Mesendoderm (in vitro differentiated cells): Measurements from ENCODE around the gene BRD9.

Experiments
- DNase-seq: peaks from one replicate; pipeline ENCODE4 v3.0.0; 2013
- H2AK5ac ChIP-seq: 2 replicates; pipeline ENCODE4 v1.6.1; 2013; ENCODE audit warnings: low read length, inconsistent platforms
- H2BK120ac ChIP-seq: 2 replicates; pipeline ENCODE4 v1.6.1; 2013; ENCODE audit warnings: low read depth, mild to moderate bottlenecking, low read length, moderate library complexity, mixed read lengths
- H2BK15ac ChIP-seq: replicated peaks from 2 replicates; pipeline ENCODE4 v1.6.1; 2013; ENCODE audit warnings: low read depth, mild to moderate bottlenecking, moderate library complexity
- H2BK5ac ChIP-seq: 2 replicates; pipeline ENCODE4 v1.6.1; 2013; ENCODE audit warnings: low read length, inconsistent platforms
- H3K18ac ChIP-seq: 2 replicates; pipeline ENCODE4 v1.6.1; 2013; ENCODE audit warnings: mild to moderate bottlenecking, low read length, mixed read lengths
- H3K23ac ChIP-seq: one replicate; pipeline ENCODE4 v1.6.1; 2013; ENCODE audit warnings: low read length
- H3K27ac ChIP-seq: 2 replicates; pipeline ENCODE4 v1.5.1; 2013; ENCODE audit warnings: low read depth, mild to moderate bottlenecking, inconsistent platforms, low read length, moderate library complexity
- H3K27me3 ChIP-seq: 2 replicates; pipeline ENCODE4 v1.6.1; 2013; ENCODE audit warnings: low read length, control low read depth, mild to moderate bottlenecking, inconsistent platforms; ENCODE audit not compliant: insufficient read depth, poor library complexity
- H3K36me3 ChIP-seq: 2 replicates; pipeline ENCODE4 v1.6.1; 2013; ENCODE audit warnings: low read length, inconsistent platforms; ENCODE audit not compliant: control insufficient read depth, insufficient read depth
- H3K4ac ChIP-seq: one replicate; pipeline ENCODE4 v1.6.1; 2013; ENCODE audit warnings: low read depth, mild to moderate bottlenecking, low read length, moderate library complexity
- H3K4me1 ChIP-seq: 2 replicates; pipeline ENCODE4 v1.6.1; 2013; ENCODE audit warnings: low read depth, low read length, inconsistent platforms; ENCODE audit not compliant: control insufficient read depth
- H3K4me2 ChIP-seq: 2 replicates; pipeline ENCODE4 v1.6.1; 2013; ENCODE audit warnings: low read length
- H3K4me3 ChIP-seq: 2 replicates; pipeline ENCODE4 v1.5.1; 2013; ENCODE audit warnings: mild to moderate bottlenecking, low read length
- H3K56ac ChIP-seq: one replicate; pipeline ENCODE4 v1.6.1; 2013; ENCODE audit warnings: low read length
- H3K79me1 ChIP-seq: 2 replicates; pipeline ENCODE4 v1.6.1; 2013; ENCODE audit warnings: low read length, inconsistent platforms
- H3K79me2 ChIP-seq: 2 replicates; pipeline ENCODE4 v1.6.1; 2013; ENCODE audit warnings: mild to moderate bottlenecking, low read length; ENCODE audit not compliant: control insufficient read depth, insufficient read depth
- H3K9ac ChIP-seq: 2 replicates; pipeline ENCODE4 v1.6.1; 2013; ENCODE audit warnings: low read length, inconsistent platforms
- H4K5ac ChIP-seq: one replicate; pipeline ENCODE4 v1.6.1; 2013; ENCODE audit warnings: low read length
- H4K8ac ChIP-seq: one replicate; pipeline ENCODE4 v1.6.1; 2013; ENCODE audit warnings: low read depth, mild to moderate bottlenecking, control low read depth, low read length, moderate library complexity
- WGBS: extraction: QIAGEN DNeasy Blood & Tissue Kit; methylation state at CpG from one replicate; pipeline ENCODE4 v1.1.7; 2013; ENCODE audit warnings: low lambda C conversion rate, missing lambda C conversion rate; ENCODE audit not compliant: insufficient coverage; ENCODE audit errors: extremely low coverage; 5-methylcytosine and 5-hydroxymethylcytosine counted together

The BRD9 gene

GRCh38 chr5:909994-910768 is 17.6 kb upstream of the BRD9 start:
- no peak overlapping the region for H4K5ac ChIP-seq
- WGBS: no CpG with 5 or more reads among the region's 18 CpGs

GRCh38 chr5:909086-909485 is 16.5 kb upstream of the BRD9 start:
- Histone ChIP-seq H3K56ac (no peak overlapping the region), H3K18ac (no peak overlapping the region), H3K36me3 (peaks cover 34% of the 10 kb centered on the region), H2BK5ac (no peak overlapping the region), H3K27me3 (no peaks in the 10 kb centered on the region), H3K23ac (no peak overlapping the region), H2BK15ac (no peak overlapping the region), H2AK5ac (no peak overlapping the region), H3K79me1 (peaks cover 11% of the 10 kb centered on the region), H3K4me3 (no peak overlapping the region), H3K9ac (no peak overlapping the region), H3K4ac (no peak overlapping the region), H3K4me2 (no peak overlapping the region), H4K8ac (no peak overlapping the region), H4K5ac (no peak overlapping the region), H2BK120ac (no peak overlapping the region), H3K79me2 (no peaks in the 10 kb centered on the region), H3K27ac (no peak overlapping the region), H3K4me1 (no peaks in the 10 kb centered on the region)
- no CpG with 5 or more reads among the region's 8 CpGs for WGBS
- DNase-seq: no peak

More at GRCh38 chr5:909994-910768, 17.6 kb upstream of the BRD9 start:
- DNase-seq: no peak
- H2AK5ac ChIP-seq: no peak overlapping the region
- no peak overlapping the region for H3K4ac ChIP-seq
- no peaks in the 10 kb centered on the region for H3K27me3 ChIP-seq
- no peak overlapping the region for H3K4me3 ChIP-seq
- no peak overlapping the region for H3K56ac ChIP-seq
- H3K79me1 ChIP-seq: peaks cover 7% of the 10 kb centered on the region
- H3K9ac ChIP-seq: no peak overlapping the region
- H4K8ac ChIP-seq: no peak overlapping the region
- no peak overlapping the region for H2BK5ac ChIP-seq
- no peaks in the 10 kb centered on the region for H3K79me2 ChIP-seq
- H3K4me2 ChIP-seq: no peak overlapping the region
- H3K27ac ChIP-seq: no peak overlapping the region
- H2BK15ac ChIP-seq: no peak overlapping the region
- peaks cover 33% of the 10 kb centered on the region for H3K36me3 ChIP-seq
- no peak overlapping the region for H2BK120ac ChIP-seq
- no peak overlapping the region for H3K23ac ChIP-seq
- no peaks in the 10 kb centered on the region for H3K4me1 ChIP-seq
- no peak overlapping the region for H3K18ac ChIP-seq

GRCh38 chr5:908172-908571 is 15.6 kb upstream of the BRD9 start:
- Histone ChIP-seq H4K8ac (no peak overlapping the region), H2BK15ac (no peak overlapping the region), H3K4me1 (no peaks in the 10 kb centered on the region), H3K4me3 (no peak overlapping the region), H3K4ac (no peak overlapping the region), H3K56ac (no peak overlapping the region), H2BK5ac (no peak overlapping the region), H3K79me2 (no peaks in the 10 kb centered on the region), H3K27ac (no peak overlapping the region), H3K9ac (no peak overlapping the region), H3K27me3 (no peaks in the 10 kb centered on the region), H3K36me3 (peaks cover 32% of the 10 kb centered on the region), H3K23ac (no peak overlapping the region), H2AK5ac (no peak overlapping the region), H2BK120ac (no peak overlapping the region), H4K5ac (no peak overlapping the region), H3K4me2 (no peak overlapping the region), H3K79me1 (peaks cover 11% of the 10 kb centered on the region), H3K18ac (no peak overlapping the region)
- no peak for DNase-seq
- WGBS: no CpG with 5 or more reads among the region's 16 CpGs

- Histone ChIP-seq H3K36me3 (peaks cover 29% of the 10 kb centered on the region), H3K23ac (no peak overlapping the region)
Observed at GRCh38 chr5:907366-907910, 14.8 kb upstream of the BRD9 start.

GRCh38 chr5:905139-905642 is 12.6 kb upstream of the BRD9 start:
- H4K8ac ChIP-seq: no peak overlapping the region
- H3K4me3 ChIP-seq: no peak overlapping the region
- no peak overlapping the region for H3K9ac ChIP-seq
- H3K23ac ChIP-seq: no peak overlapping the region
- H4K5ac ChIP-seq: no peak overlapping the region
- H3K36me3 ChIP-seq: peaks cover 25% of the 10 kb centered on the region
- no CpG with 5 or more reads among the region's 12 CpGs for WGBS
- H2BK5ac ChIP-seq: no peak overlapping the region
- H2BK15ac ChIP-seq: no peak overlapping the region
- H3K4me2 ChIP-seq: no peak overlapping the region
- H3K79me2 ChIP-seq: no peaks in the 10 kb centered on the region
- DNase-seq: no peak
- H2BK120ac ChIP-seq: no peak overlapping the region
- no peak overlapping the region for H3K18ac ChIP-seq
- no peaks in the 10 kb centered on the region for H3K27me3 ChIP-seq
- H3K4ac ChIP-seq: no peak overlapping the region
- no peak overlapping the region for H3K27ac ChIP-seq
- no peak overlapping the region for H2AK5ac ChIP-seq
- no peaks in the 10 kb centered on the region for H3K4me1 ChIP-seq
- no peak overlapping the region for H3K56ac ChIP-seq
- peaks cover 10% of the 10 kb centered on the region for H3K79me1 ChIP-seq

More at GRCh38 chr5:907366-907910, 14.8 kb upstream of the BRD9 start:
- no peak overlapping the region for H3K4ac ChIP-seq
- no peak overlapping the region for H3K56ac ChIP-seq
- H3K4me1 ChIP-seq: no peaks in the 10 kb centered on the region
- H2AK5ac ChIP-seq: no peak overlapping the region
- no peak overlapping the region for H3K18ac ChIP-seq
- H4K8ac ChIP-seq: no peak overlapping the region
- H3K27me3 ChIP-seq: no peaks in the 10 kb centered on the region
- H2BK120ac ChIP-seq: no peak overlapping the region
- no CpG with 5 or more reads among the region's 7 CpGs for WGBS
- H3K4me2 ChIP-seq: no peak overlapping the region
- no peak overlapping the region for H3K27ac ChIP-seq
- no peak for DNase-seq
- no peaks in the 10 kb centered on the region for H3K79me2 ChIP-seq
- H3K9ac ChIP-seq: no peak overlapping the region
- H2BK5ac ChIP-seq: no peak overlapping the region
- no peak overlapping the region for H3K4me3 ChIP-seq
- H4K5ac ChIP-seq: no peak overlapping the region
- no peak overlapping the region for H2BK15ac ChIP-seq
- H3K79me1 ChIP-seq: peaks cover 11% of the 10 kb centered on the region
